Measurements from ENCODE around the gene TRMT13.

The TRMT13 gene

GRCh38 chr1:100122177-100122576 lies 10.8 kb upstream of the TRMT13 start:
- no peak for TF ChIP-seq POLR2AphosphoS5 (IDR thresholded peaks at IDR 0.05; ENCODE audit: low read depth, low read length)
- no peak for TF ChIP-seq SIN3A (IDR thresholded peaks at IDR 0.05; ENCODE audit: borderline replicate concordance, insufficient read depth, low read length)
- TF ChIP-seq TAF1 (IDR thresholded peaks at IDR 0.05; ENCODE audit: borderline replicate concordance, insufficient read depth, low read length) = no peak
- no peak for TF ChIP-seq REST (IDR thresholded peaks at IDR 0.05; ENCODE audit: insufficient read depth in 1 of 2, low read depth in 2 of 2, low read length in 2 of 2)
- no peak for TF ChIP-seq FOXP2 (optimal IDR thresholded peaks at IDR 0.05; ENCODE audit: borderline replicate concordance, extremely low read depth, extremely low read length, insufficient read depth)

- TF ChIP-seq FOXP2 (optimal IDR thresholded peaks at IDR 0.05; ENCODE audit: borderline replicate concordance, extremely low read depth, extremely low read length, insufficient read depth) = no peak
These were observed 5.7 kb upstream of the TRMT13 start for GRCh38 chr1:100127226-100127625.

GRCh38 chr1:100130552-100131077 lies 2.3 kb upstream of the TRMT13 start:
- no peak for TF ChIP-seq SIN3A (IDR thresholded peaks at IDR 0.05; ENCODE audit: borderline replicate concordance, insufficient read depth, low read length)

GRCh38 chr1:100131623-100132022 lies 1.3 kb upstream of the TRMT13 start:
- no peak for TF ChIP-seq REST (IDR thresholded peaks at IDR 0.05; ENCODE audit: insufficient read depth in 1 of 2, low read depth in 2 of 2, low read length in 2 of 2)
- no peak for TF ChIP-seq POLR2AphosphoS5 (IDR thresholded peaks at IDR 0.05; ENCODE audit: low read depth, low read length)
- TF ChIP-seq TAF1 (IDR thresholded peaks at IDR 0.05; ENCODE audit: borderline replicate concordance, insufficient read depth, low read length) = no peak
- no peak for TF ChIP-seq FOXP2 (optimal IDR thresholded peaks at IDR 0.05; ENCODE audit: borderline replicate concordance, extremely low read depth, extremely low read length, insufficient read depth)
- no peak for TF ChIP-seq SIN3A (IDR thresholded peaks at IDR 0.05; ENCODE audit: borderline replicate concordance, insufficient read depth, low read length)

- no peak for TF ChIP-seq SIN3A (IDR thresholded peaks at IDR 0.05; ENCODE audit: borderline replicate concordance, insufficient read depth, low read length)
These were observed 1.9 kb downstream of the TRMT13 start for GRCh38 chr1:100134872-100135271.

GRCh38 chr1:100137602-100138001 lies 4.6 kb downstream of the TRMT13 start:
- no peak for TF ChIP-seq FOXP2 (optimal IDR thresholded peaks at IDR 0.05; ENCODE audit: borderline replicate concordance, extremely low read depth, extremely low read length, insufficient read depth)

- no peak for TF ChIP-seq REST (IDR thresholded peaks at IDR 0.05; ENCODE audit: insufficient read depth in 1 of 2, low read depth in 2 of 2, low read length in 2 of 2)
- TF ChIP-seq SIN3A (IDR thresholded peaks at IDR 0.05; ENCODE audit: borderline replicate concordance, insufficient read depth, low read length) = no peak
These were observed 8.2 kb downstream of the TRMT13 start for GRCh38 chr1:100141192-100141591.

- no peak for TF ChIP-seq POLR2AphosphoS5 (IDR thresholded peaks at IDR 0.05; ENCODE audit: low read depth, low read length)
- TF ChIP-seq FOXP2 (optimal IDR thresholded peaks at IDR 0.05; ENCODE audit: borderline replicate concordance, extremely low read depth, extremely low read length, insufficient read depth) = no peak
- TF ChIP-seq REST (IDR thresholded peaks at IDR 0.05; ENCODE audit: insufficient read depth in 1 of 2, low read depth in 2 of 2, low read length in 2 of 2) = no peak
- TF ChIP-seq SIN3A (IDR thresholded peaks at IDR 0.05; ENCODE audit: borderline replicate concordance, insufficient read depth, low read length) = no peak
- TF ChIP-seq TAF1 (IDR thresholded peaks at IDR 0.05; ENCODE audit: borderline replicate concordance, insufficient read depth, low read length) = no peak
These were observed 9.4 kb downstream of the TRMT13 start for GRCh38 chr1:100142343-100142742.
